ENCODE measurements around the gene ARHGAP24.

Gene ARHGAP24

DNA sequence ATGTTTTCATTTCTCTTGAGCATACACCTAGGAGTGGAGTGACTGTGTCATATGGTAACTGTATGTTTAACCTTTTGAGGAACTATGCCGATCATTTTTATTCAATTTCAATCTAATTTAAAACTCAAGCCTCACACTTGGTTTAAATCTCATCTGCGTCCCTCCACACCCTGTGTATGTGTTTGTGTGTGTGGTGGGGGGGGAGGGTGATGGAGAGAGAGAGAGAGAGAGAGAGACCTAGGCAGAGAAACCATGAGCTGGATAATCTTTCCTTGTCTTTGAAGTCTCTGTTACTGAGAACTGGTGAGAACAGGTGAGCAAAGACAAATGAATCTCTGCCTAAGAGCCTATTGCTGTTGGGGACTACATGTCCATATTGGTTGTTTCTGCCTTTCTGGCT is 105.0 kb downstream of the ARHGAP24 start:
- in situ Hi-C loops (cut with MboI; ENCODE audit: low sequenced_read_pairs, unreplicated experiment), result no loop called here
- no peak for DNase-seq (ENCODE audit: low spot score)
- TF ChIP-seq, protein P1, sequence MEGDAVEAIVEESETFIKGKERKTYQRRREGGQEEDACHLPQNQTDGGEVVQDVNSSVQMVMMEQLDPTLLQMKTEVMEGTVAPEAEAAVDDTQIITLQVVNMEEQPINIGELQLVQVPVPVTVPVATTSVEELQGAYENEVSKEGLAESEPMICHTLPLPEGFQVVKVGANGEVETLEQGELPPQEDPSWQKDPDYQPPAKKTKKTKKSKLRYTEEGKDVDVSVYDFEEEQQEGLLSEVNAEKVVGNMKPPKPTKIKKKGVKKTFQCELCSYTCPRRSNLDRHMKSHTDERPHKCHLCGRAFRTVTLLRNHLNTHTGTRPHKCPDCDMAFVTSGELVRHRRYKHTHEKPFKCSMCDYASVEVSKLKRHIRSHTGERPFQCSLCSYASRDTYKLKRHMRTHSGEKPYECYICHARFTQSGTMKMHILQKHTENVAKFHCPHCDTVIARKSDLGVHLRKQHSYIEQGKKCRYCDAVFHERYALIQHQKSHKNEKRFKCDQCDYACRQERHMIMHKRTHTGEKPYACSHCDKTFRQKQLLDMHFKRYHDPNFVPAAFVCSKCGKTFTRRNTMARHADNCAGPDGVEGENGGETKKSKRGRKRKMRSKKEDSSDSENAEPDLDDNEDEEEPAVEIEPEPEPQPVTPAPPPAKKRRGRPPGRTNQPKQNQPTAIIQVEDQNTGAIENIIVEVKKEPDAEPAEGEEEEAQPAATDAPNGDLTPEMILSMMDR (IDR thresholded peaks at IDR 0.05; ENCODE audit: borderline replicate concordance, control extremely low read depth, extremely low read depth, insufficient read depth, missing control alignments), result no peak

- no peak for DNase-seq (ENCODE audit: low spot score)
- in situ Hi-C loops (cut with MboI; ENCODE audit: low sequenced_read_pairs, unreplicated experiment), result no loop called here
- TF ChIP-seq, protein P1 (IDR thresholded peaks at IDR 0.05; ENCODE audit: borderline replicate concordance, control extremely low read depth, extremely low read depth, insufficient read depth, missing control alignments), result no peak
Observed at GRCh38 chr4:85580489-85580888, 105.5 kb downstream of the ARHGAP24 start.

- no peak for DNase-seq (ENCODE audit: low spot score)
Observed at GRCh38 chr4:85587952-85588351, 113.0 kb downstream of the ARHGAP24 start.

DNA sequence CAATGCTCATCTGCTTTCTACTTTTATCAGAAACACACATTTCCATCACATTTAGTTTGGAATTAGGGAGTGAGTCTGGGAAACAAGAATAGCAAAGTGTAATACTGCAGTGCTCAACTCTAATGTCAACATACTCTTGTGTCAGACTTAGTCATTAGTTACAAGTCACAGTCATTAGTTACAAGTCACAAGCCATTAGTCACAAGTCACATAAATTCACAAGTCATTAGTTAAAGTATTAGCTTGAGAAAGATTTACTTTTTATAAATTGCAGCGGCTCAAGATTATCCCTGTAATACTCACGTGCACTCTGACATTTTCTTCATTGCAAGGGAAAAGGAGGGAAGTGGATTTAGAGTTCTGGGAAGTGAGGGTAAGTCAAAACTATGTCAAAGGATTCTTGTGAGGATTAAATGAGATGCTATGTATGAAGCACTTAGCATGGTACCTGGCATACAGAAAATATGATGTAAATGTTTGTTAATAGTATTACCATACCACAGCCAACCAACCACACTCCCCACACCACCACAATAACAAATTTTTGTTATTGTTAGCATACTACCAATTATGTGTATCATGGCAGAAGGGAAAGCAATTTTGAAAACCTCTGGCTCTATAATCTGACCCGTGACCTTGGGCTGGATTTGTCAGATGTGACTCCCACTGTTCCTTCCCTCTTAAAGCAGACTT is 116.6 kb downstream of the ARHGAP24 start:
- in situ Hi-C loops (cut with MboI; ENCODE audit: low sequenced_read_pairs, unreplicated experiment), result no loop called here
- TF ChIP-seq, protein P1 (IDR thresholded peaks at IDR 0.05; ENCODE audit: borderline replicate concordance, control extremely low read depth, extremely low read depth, insufficient read depth, missing control alignments), result no peak
- no peak for DNase-seq (ENCODE audit: low spot score)

More at GRCh38 chr4:85587952-85588351, 113.0 kb downstream of the ARHGAP24 start:
- TF ChIP-seq, protein P1 (IDR thresholded peaks at IDR 0.05; ENCODE audit: borderline replicate concordance, control extremely low read depth, extremely low read depth, insufficient read depth, missing control alignments), result no peak
- in situ Hi-C loops (cut with MboI; ENCODE audit: low sequenced_read_pairs, unreplicated experiment), result no loop called here

DNA sequence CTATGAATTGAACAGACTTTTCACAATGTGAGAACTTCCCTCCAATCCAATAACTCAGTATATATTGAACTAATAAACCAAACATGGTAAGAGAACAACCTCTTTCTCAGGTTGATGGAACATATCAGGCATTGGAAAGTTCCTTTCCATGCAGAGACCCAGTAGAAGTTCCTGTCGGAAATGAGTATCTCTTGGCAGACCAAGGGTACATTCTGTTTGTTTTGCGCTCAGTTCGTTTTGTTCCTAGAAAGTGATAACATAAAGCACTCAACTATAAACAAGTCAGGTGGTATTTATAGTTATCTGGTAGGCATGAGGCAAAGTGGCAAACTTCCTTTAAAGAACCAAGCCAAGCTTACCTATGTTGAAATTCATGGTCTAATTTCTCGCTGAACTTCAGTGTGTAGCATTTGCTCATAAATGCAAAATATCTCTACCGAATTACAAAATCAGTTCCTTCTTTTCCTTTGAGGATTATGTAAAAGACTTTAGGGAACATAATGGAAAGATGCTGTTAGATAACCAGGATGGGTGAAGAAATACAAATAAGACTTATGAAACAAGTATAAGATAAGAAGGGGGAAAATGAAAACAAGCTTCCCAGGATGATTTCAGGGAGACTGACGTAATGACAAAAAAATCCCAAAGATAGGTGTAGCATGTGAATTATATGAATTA is 120.3 kb downstream of the ARHGAP24 start:
- in situ Hi-C loops (cut with MboI; ENCODE audit: low sequenced_read_pairs, unreplicated experiment), result no loop called here
- TF ChIP-seq, protein P1 (IDR thresholded peaks at IDR 0.05; ENCODE audit: borderline replicate concordance, control extremely low read depth, extremely low read depth, insufficient read depth, missing control alignments), result no peak
- DNase-seq (ENCODE audit: low spot score), result no peak

DNA sequence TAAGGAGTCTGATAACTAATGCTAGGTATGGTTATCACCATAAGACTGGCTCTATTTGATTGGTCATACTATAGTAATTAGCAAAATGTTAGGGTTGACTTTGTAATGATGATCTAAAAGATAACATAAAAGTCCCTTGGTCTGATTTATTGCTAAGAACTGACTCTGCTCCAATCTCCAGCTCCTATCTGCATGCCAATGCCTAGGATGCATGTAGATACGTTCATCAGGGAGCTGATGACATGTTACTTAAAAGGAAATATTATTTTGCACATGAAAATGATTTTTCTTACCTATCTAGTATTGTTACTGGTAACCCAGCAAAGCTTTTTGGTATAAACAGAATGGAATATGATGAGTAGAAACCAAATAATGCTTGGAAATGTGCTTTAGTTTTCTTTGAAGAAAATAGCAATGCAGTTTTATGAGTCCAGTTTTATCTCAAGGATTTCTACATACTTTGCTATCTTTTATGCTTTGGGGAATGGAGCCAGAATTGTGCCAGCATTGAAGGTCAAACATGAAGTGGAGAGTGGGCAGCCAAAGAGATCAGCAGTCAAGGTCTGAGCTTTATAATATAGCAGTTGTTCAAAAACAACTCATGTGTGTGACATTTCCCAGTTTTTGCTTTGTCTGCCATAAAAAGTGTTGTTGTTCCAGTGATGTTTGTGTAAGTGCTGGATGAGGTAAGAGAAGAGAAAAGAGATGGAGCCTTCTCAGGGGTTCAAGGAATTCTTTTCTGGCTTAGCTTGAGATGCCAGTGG is 121.0 kb downstream of the ARHGAP24 start:
- TF ChIP-seq, protein P1 (IDR thresholded peaks at IDR 0.05; ENCODE audit: borderline replicate concordance, control extremely low read depth, extremely low read depth, insufficient read depth, missing control alignments), result no peak
- DNase-seq (ENCODE audit: low spot score), result no peak
- in situ Hi-C loops (cut with MboI; ENCODE audit: low sequenced_read_pairs, unreplicated experiment), result no loop called here

All from GM13976 (cell line).